GM18867 (cell line): ENCODE measurements around the gene PPM1E.
"Not testable (repeated sequence)": the region's sequence is repeated elsewhere in the genome, so short reads cannot be mapped to it uniquely, and the experiment has no call there.

Experiments
- ATAC-seq: cut with Tn5 transposase; IDR thresholded peaks from one replicate; pipeline ENCODE4 v1.9.1; 2021; ENCODE audit warnings: mild to moderate bottlenecking, moderate library complexity; ENCODE audit not compliant: unreplicated experiment

PPM1E gene

GRCh38 chr17:58755577-58756245 is at the start of gene PPM1E:
Gene PPM1E (plus strand): TSS chr17:58755854.
- peak; percentile 61 for ATAC-seq

GRCh38 chr17:58706351-58707140 is 49.1 kb upstream of the PPM1E start:
- ATAC-seq, result no peak

- no peak for ATAC-seq
Measured at GRCh38 chr17:58710948-58711552, 44.6 kb upstream of the PPM1E start.

- ATAC-seq, result no peak
Measured at GRCh38 chr17:58722274-58722673, 33.4 kb upstream of the PPM1E start.

- ATAC-seq, result no peak
Measured at GRCh38 chr17:58722696-58723095, 33.0 kb upstream of the PPM1E start.

GRCh38 chr17:58728798-58729197 is 26.9 kb upstream of the PPM1E start:
- no peak for ATAC-seq

- no peak for ATAC-seq
Measured at GRCh38 chr17:58730937-58731336, 24.7 kb upstream of the PPM1E start.

GRCh38 chr17:58734040-58734439 is 21.6 kb upstream of the PPM1E start:
- no peak for ATAC-seq

GRCh38 chr17:58734811-58735210 is 20.8 kb upstream of the PPM1E start:
- no peak for ATAC-seq

- no peak for ATAC-seq
Measured at GRCh38 chr17:58741121-58741625, 14.5 kb upstream of the PPM1E start.

- ATAC-seq, result no peak
Measured at GRCh38 chr17:58747674-58748073, 8.0 kb upstream of the PPM1E start.

GRCh38 chr17:58749627-58750026 is 6.0 kb upstream of the PPM1E start:
- not testable (repeated sequence) for ATAC-seq

- ATAC-seq, result no peak
Measured at GRCh38 chr17:58753026-58753425, 2.6 kb upstream of the PPM1E start.

- peak; percentile 29 for ATAC-seq
Measured at GRCh38 chr17:58755269-58755576, 431 bp upstream of the PPM1E start.

- ATAC-seq, result no peak
Measured at GRCh38 chr17:58756246-58757161, 850 bp downstream of the PPM1E start.

- ATAC-seq, result no peak
Measured at GRCh38 chr17:58757162-58757613, 1.5 kb downstream of the PPM1E start.

- ATAC-seq, result no peak
Measured at GRCh38 chr17:58758890-58759289, 3.2 kb downstream of the PPM1E start.

- no peak for ATAC-seq
Measured at GRCh38 chr17:58759522-58759921, 3.9 kb downstream of the PPM1E start.

GRCh38 chr17:58760248-58760647 is 4.6 kb downstream of the PPM1E start:
- ATAC-seq, result no peak

GRCh38 chr17:58763263-58763662 is 7.6 kb downstream of the PPM1E start:
- no peak for ATAC-seq

- ATAC-seq, result no peak
Measured at GRCh38 chr17:58764373-58764772, 8.7 kb downstream of the PPM1E start.
